ENCODE results near the gene TNPO1.
A peak's percentile ranks its signal among the peaks of the same experiment; 100 is the strongest.

Gene TNPO1

DNA sequence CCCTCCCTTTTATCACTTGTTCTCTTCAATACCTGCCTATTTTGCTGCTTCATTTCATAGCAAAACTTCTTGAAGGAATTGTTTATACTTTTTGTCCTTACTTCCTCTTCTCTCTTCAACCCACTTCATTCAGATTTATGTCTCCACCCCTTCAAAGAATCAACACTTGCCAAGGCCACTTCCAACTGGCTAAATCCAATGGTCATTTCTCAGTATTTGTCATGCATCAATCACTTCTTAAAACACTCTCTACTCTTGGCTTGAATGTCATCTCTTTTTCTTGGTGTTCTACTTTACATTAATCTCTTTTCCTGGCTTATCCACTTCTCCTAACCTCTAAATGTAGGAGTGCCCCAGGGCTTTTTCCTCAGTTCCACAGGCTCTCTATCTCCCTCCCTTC is 131.0 kb downstream of the TNPO1 start:
- TF ChIP-seq RAD21 (IDR thresholded peaks at IDR 0.05; ENCODE audit: low read depth) (no peak), YY1 (IDR thresholded peaks at IDR 0.05; ENCODE audit: low read depth) (no peak), ZBTB7A (IDR thresholded peaks at IDR 0.05; ENCODE audit: low read depth) (no peak)

DNA sequence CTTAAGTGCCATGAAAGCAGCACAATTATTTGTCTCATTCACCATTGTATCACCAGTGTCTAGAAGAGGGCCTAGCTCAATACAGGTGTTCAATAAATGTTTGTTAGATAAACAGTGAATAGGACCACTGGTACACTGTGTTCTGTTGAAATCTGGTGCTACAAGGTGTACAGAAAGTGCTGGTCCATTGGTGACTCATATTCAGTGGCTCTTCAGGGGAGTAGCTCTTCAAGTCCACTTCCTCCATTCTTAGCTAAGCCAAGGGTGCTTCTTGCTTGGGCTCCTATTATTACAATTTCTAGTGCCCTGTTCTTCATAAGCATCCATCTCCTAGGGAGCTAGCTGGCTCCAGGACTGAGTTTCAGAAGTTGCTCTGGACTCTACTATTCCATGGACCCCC is 133.0 kb downstream of the TNPO1 start:
- TF ChIP-seq RAD21 (IDR thresholded peaks at IDR 0.05; ENCODE audit: low read depth) (no peak), TAF1 (IDR thresholded peaks at IDR 0.05; ENCODE audit: low read depth) (no peak), YY1 (IDR thresholded peaks at IDR 0.05; ENCODE audit: low read depth) (no peak), CEBPB (IDR thresholded peaks at IDR 0.05) (no peak), EGR1 (IDR thresholded peaks at IDR 0.05) (no peak)
- TF ChIP-seq, protein P1, sequence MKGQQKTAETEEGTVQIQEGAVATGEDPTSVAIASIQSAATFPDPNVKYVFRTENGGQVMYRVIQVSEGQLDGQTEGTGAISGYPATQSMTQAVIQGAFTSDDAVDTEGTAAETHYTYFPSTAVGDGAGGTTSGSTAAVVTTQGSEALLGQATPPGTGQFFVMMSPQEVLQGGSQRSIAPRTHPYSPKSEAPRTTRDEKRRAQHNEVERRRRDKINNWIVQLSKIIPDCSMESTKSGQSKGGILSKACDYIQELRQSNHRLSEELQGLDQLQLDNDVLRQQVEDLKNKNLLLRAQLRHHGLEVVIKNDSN (IDR thresholded peaks at IDR 0.05), result no peak

DNA sequence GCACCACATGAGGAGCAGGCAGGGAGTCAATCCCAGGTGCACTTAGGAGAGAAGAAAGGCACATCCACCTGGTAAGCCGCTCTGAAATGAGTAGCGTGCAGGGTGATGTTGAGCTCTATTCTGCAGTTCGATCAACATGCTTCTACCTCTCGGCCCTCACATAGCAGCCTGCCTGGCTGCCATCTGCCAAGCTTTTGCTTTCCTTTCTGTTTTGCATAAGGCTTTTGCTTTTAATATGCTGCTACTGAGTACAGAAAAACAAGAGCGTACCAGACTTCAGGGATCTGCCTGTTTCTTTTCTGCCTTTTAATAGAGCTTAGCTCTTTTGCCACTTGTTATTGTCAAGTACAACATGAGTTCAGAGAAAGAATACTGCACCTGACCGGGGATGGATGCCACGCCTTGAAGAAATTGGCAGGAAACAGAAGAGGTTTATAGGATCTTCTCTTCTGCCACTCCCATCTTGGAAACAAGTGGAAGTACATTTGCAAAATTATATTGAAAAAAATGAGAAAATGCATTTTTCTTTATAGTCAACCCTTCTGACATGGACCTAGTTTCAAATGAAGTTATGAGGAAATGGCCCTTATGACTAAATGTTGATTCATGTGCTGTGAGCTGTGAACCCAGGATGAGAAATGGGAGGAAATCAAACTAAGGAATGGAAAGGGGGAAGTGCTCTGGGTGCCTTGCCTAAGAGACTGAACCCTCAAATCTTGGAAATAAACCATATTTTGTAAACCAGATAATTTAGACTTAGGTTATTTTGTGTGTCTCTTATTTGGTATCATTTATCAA is 135.4 kb downstream of the TNPO1 start:
- TF ChIP-seq TEAD4 (IDR thresholded peaks at IDR 0.05) (no peak), TAF1 (IDR thresholded peaks at IDR 0.05; ENCODE audit: low read depth) (no peak), EP300 (IDR thresholded peaks at IDR 0.05; ENCODE audit: borderline replicate concordance) (no peak), FOXM1 (IDR thresholded peaks at IDR 0.05; ENCODE audit: borderline replicate concordance, low read depth) (no peak), NFIC (IDR thresholded peaks at IDR 0.05) (no peak)
- TF ChIP-seq, protein P2, sequence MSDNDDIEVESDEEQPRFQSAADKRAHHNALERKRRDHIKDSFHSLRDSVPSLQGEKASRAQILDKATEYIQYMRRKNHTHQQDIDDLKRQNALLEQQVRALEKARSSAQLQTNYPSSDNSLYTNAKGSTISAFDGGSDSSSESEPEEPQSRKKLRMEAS (IDR thresholded peaks at IDR 0.05), result no peak

DNA sequence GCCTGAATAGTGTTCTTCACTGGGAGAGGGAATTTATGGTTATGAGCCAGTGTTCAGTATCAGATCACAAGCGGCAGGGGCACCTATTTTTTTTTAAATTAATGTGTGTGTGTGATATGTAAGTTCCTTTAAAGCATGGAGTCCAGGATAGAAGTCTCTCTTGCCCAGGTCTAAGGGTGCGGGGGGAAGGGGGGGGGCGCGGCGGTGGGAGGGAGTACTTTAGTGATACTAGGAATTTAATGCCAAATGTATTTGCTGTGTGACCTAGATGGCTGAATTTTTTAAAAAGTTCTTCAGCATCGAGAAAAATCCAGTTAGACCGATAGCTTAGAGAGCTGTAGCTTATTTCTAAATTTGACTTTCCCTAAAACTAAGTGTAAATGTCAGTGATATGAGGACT is 137.9 kb downstream of the TNPO1 start:
- TF ChIP-seq YY1 (IDR thresholded peaks at IDR 0.05; ENCODE audit: low read depth), result no peak
- TF ChIP-seq, protein P2 (IDR thresholded peaks at IDR 0.05), result no peak
- no peak for TF ChIP-seq EP300 (IDR thresholded peaks at IDR 0.05; ENCODE audit: borderline replicate concordance)
- TF ChIP-seq, protein P3, sequence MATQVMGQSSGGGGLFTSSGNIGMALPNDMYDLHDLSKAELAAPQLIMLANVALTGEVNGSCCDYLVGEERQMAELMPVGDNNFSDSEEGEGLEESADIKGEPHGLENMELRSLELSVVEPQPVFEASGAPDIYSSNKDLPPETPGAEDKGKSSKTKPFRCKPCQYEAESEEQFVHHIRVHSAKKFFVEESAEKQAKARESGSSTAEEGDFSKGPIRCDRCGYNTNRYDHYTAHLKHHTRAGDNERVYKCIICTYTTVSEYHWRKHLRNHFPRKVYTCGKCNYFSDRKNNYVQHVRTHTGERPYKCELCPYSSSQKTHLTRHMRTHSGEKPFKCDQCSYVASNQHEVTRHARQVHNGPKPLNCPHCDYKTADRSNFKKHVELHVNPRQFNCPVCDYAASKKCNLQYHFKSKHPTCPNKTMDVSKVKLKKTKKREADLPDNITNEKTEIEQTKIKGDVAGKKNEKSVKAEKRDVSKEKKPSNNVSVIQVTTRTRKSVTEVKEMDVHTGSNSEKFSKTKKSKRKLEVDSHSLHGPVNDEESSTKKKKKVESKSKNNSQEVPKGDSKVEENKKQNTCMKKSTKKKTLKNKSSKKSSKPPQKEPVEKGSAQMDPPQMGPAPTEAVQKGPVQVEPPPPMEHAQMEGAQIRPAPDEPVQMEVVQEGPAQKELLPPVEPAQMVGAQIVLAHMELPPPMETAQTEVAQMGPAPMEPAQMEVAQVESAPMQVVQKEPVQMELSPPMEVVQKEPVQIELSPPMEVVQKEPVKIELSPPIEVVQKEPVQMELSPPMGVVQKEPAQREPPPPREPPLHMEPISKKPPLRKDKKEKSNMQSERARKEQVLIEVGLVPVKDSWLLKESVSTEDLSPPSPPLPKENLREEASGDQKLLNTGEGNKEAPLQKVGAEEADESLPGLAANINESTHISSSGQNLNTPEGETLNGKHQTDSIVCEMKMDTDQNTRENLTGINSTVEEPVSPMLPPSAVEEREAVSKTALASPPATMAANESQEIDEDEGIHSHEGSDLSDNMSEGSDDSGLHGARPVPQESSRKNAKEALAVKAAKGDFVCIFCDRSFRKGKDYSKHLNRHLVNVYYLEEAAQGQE (IDR thresholded peaks at IDR 0.05; ENCODE audit: low read depth), result no peak
- TF ChIP-seq ZBTB7A (IDR thresholded peaks at IDR 0.05; ENCODE audit: low read depth), result no peak
- TF ChIP-seq, protein P1 (IDR thresholded peaks at IDR 0.05), result no peak
- TF ChIP-seq NFIC (IDR thresholded peaks at IDR 0.05), result no peak
- no peak for TF ChIP-seq CREB1 (IDR thresholded peaks at IDR 0.05; ENCODE audit: low read depth)
- no peak for TF ChIP-seq TCF12 (IDR thresholded peaks at IDR 0.05; ENCODE audit: low read depth)
- no peak for TF ChIP-seq RAD21 (IDR thresholded peaks at IDR 0.05; ENCODE audit: low read depth)
- TF ChIP-seq TAF1 (IDR thresholded peaks at IDR 0.05; ENCODE audit: low read depth), result no peak
- TF ChIP-seq FOXM1 (IDR thresholded peaks at IDR 0.05; ENCODE audit: borderline replicate concordance, low read depth), result no peak

DNA sequence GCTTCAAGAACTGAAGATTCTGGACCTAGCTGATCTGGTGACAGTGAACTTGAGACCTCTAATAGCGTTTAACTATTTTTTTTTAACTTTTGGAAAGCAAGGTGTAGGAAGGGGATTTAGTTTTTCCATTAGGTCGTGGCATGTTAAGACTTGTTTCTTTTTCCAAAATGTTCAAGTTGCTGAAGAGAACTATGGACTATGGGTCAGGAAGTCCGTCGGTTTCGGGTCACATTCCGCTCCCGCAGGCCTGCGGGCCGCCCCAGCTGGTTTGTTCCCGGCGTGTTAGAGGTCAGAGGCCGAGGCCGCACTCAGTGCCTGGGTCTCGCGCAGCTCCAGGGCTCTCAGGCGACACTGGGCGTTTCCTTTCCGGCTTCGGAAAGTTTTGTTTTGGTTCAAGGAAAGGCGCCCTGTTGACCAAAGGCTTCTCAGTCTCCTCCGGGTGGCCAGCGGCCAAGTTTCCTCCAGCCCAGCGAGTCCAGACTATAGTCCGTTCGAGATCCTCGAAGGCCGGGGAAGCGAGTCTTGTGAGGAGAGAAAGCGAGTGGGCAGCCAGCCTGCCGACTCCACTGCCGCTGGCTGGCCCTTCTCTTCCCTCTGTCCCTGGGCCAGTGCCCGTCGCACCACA is 138.8 kb downstream of the TNPO1 start:
- TF ChIP-seq EP300 (IDR thresholded peaks at IDR 0.05; ENCODE audit: borderline replicate concordance) (no peak), NFIC (IDR thresholded peaks at IDR 0.05) (peak; percentile 53)

DNA sequence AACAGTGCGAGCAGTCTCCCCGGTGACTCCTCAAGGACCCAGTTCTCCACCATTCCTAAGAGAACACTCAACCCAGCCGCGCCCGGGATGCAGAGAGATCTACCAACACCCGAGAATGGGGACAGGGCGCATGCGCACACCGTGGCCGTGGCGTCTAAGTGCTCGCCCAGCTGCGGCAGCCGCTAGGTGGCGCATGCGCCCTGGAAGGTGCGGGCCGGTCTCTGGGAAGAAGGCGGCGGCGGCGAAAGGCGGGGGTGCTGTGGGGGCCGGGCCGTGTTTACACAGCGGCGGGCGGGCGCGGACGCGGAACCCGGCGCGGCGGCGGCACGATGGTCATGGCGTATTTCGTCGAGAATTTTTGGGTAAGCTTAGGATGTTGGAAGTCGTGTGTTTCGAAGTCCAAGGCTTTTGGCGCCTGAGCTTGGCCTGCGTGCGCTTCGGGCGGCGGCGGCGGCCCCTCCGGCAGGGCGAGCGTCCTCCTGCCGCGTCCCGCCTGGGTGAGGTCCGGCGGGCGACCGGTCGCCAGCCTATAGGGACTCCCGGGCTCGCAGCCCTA is 139.4 kb downstream of the TNPO1 start, which contains the start of gene FCHO2:
Gene FCHO2, plus strand, starts transcription at position 274 of the 556 bp plus-strand sequence. Its CDS starts 56 bp downstream, at position 330.
- TF ChIP-seq EGR1 (IDR thresholded peaks at IDR 0.05) (peak; percentile 55; the same call in 1 of the 2 replicates), TEAD4 (IDR thresholded peaks at IDR 0.05) (peak; percentile 36; the same call in 1 of the 2 replicates), YY1 (IDR thresholded peaks at IDR 0.05; ENCODE audit: low read depth) (peak; percentile 34; the same call in 1 of the 2 replicates), CEBPB (IDR thresholded peaks at IDR 0.05) (no peak; the same call in 1 of the 2 replicates), RAD21 (IDR thresholded peaks at IDR 0.05; ENCODE audit: low read depth) (peak; percentile 77)
- TF ChIP-seq, protein P2 (IDR thresholded peaks at IDR 0.05), result peak; percentile 61

DNA sequence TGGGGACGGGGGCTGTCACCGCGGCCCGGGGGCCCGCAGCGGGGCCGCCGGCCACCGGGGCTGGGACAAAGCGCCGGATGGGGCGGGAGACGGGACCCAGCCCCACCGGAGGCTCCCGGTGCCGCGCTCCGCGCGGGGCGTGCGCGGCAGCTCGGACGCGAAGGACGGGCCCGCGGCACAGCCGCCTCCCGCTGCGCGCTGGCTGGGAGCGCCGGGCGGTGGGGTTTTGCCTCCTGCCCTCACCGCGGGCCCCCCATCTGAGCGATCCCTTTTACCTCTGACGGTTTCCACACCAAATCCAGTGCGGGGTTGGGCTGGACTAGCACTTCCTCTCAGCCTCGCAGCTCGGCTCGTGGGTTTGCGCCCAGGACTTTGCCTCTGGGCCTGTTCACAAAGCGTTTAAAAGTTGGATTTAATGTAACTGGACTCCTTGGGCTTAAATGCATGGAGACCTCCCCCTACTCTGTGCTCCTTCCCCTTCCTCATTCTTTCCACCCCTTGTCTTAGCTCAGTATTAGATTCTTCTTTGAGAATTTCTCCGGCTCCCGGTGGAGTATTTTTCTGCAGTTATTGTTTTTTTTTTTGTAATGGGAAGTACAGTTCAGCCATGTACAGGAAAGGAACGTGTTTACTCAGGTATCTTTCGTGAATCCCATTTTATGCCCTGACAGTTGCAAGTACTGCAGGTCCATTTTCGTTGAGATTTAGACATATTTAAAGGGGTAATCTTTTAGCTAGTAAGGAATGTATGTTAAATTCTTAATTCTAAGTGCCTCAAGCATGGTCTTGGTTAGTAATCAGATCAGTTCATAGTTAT is 140.1 kb downstream of the TNPO1 start:
- no peak for TF ChIP-seq RAD21 (IDR thresholded peaks at IDR 0.05; ENCODE audit: low read depth)
- TF ChIP-seq TAF1 (IDR thresholded peaks at IDR 0.05; ENCODE audit: low read depth), result no peak; the same call in 1 of the 2 replicates
- no peak for TF ChIP-seq TEAD4 (IDR thresholded peaks at IDR 0.05)
- TF ChIP-seq TCF12 (IDR thresholded peaks at IDR 0.05; ENCODE audit: low read depth), result 0 out of 2 replicates have a peak, but pooled peaks have one; percentile 18
- TF ChIP-seq, protein P1 (IDR thresholded peaks at IDR 0.05), result no peak
- no peak for TF ChIP-seq CEBPB (IDR thresholded peaks at IDR 0.05)
- no peak for TF ChIP-seq ZBTB7A (IDR thresholded peaks at IDR 0.05; ENCODE audit: low read depth)
- TF ChIP-seq FOXM1 (IDR thresholded peaks at IDR 0.05; ENCODE audit: borderline replicate concordance, low read depth), result no peak
- TF ChIP-seq YY1 (IDR thresholded peaks at IDR 0.05; ENCODE audit: low read depth), result no peak
- TF ChIP-seq, protein P2 (IDR thresholded peaks at IDR 0.05), result no peak; the same call in 1 of the 2 replicates
- TF ChIP-seq, protein P3 (IDR thresholded peaks at IDR 0.05; ENCODE audit: low read depth), result 0 out of 2 replicates have a peak, but pooled peaks have one; percentile 13
- no peak for TF ChIP-seq EP300 (IDR thresholded peaks at IDR 0.05; ENCODE audit: borderline replicate concordance)
- no peak for TF ChIP-seq CREB1 (IDR thresholded peaks at IDR 0.05; ENCODE audit: low read depth)
- TF ChIP-seq EGR1 (IDR thresholded peaks at IDR 0.05), result no peak
- no peak for TF ChIP-seq NFIC (IDR thresholded peaks at IDR 0.05)

All from Ishikawa (cell line).